ENCODE measurements around the gene FBLN2. TPM values are rescaled to one million over a fixed set of nuclear protein-coding genes. Genes with fewer than 3 reads are reported as not detected.

The FBLN2 gene
- total and polyA plus RNA-seq, 10 of the 15 experiments (the other 5 are each of a cell fraction or from before 2014, with no cell fraction given), result 0.03 to 0.41 (median 0.12) TPM; not detected in 2

DNA sequence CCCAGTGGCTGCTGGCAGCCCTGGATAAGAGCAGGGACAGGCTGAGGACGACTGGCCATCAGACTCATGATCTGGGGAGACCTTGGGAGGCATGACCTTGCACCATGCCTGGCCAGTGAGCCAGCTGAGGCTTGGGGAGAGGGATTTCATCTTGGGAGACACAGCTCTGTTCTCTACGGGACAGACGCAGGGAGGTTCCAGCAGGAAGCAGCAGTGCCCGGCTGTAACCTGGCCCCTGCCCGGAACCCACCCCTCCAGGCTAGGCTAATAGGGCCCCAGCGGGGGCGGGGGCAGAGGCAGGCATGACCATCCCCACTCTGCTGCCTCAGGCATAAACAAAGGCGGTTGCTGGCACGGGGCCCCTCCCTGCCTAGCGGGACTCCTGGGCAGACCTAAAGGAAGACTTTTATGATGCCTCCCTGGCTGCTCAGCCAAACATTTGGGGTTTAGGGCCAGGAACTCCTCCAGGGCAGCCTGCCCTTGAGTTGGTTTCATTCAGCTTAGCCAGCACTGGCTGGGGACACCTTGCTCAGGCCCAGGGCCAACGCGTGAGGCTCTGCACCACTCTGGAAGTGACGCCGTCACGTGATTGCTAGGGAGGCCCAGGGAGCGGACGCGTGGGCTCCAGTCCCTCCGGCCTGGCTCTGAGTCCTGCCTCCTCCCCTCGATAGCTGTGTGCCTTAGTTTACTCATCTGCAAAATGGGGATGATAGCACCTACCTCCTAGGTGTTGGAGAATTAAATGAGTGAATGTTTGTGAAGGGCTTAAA lies 41.2 kb upstream of the FBLN2 start:
- H3K9me3 ChIP-seq (replicated peaks; ENCODE audit: control insufficient read depth, insufficient read depth, low read length), result no peaks in the 10 kb centered on the region
- WGBS (ENCODE audit: insufficient coverage, insufficient replicate concordance, low lambda C conversion rate, missing lambda C conversion rate), result 47% methylated on average over 20 of the region's 20 CpGs
- peaks cover 2% of the 10 kb centered on the region; the same call in 1 of the 2 replicates for H3K4me1 ChIP-seq (ENCODE audit: control insufficient read depth, insufficient read depth, low read length)
- H3K4me2 ChIP-seq (ENCODE audit: control insufficient read depth, insufficient read depth), result no peak overlapping the region
- ChIA-PET CTCF (interaction anchor here (1.5 kb wide), 1 partner anchor 140 kb away, joined by 5 read pairs; no protein-coding TSS in a partner anchor), POLR2A (no interaction called here), RAD21 (ENCODE audit: unreplicated experiment) (no interaction called here), SMC1A (ENCODE audit: uncharacterized antibody, unreplicated experiment) (no interaction called here)
- no peaks in the 10 kb centered on the region for H4K20me1 ChIP-seq (ENCODE audit: control insufficient read depth, insufficient read depth)
- H3K4me3 ChIP-seq, result no peak overlapping the region
- H3K27ac ChIP-seq (ENCODE audit: control insufficient read depth, insufficient read depth), result no peak overlapping the region
- no peak overlapping the region for H2AFZ ChIP-seq (ENCODE audit: control insufficient read depth, low read depth, low read length)
- FAIRE-seq, result no peak
- no peak for ATAC-seq
- intact Hi-C loops (cut with micrococcal nuclease; ENCODE audit: unreplicated experiment) (no loop called here), in situ Hi-C loops (cut with MboI) (no loop called here)
- no peaks in the 10 kb centered on the region for H3K36me3 ChIP-seq (ENCODE audit: control insufficient read depth in 2 of 2, insufficient read depth in 2 of 2, low read length in 1 of 2)
- H3K79me2 ChIP-seq (ENCODE audit: control insufficient read depth, insufficient read depth, low read length), result no peaks in the 10 kb centered on the region
- no peak overlapping the region for H3K9ac ChIP-seq (ENCODE audit: control insufficient read depth, insufficient read depth, low read length)
- no peak for DNase-seq (ENCODE audit: low read depth, low spot score)
- BruUV-seq (replicated peaks), result no TSS peak
- no peaks in the 10 kb centered on the region for H3K27me3 ChIP-seq (replicated peaks in 1 of 2; ENCODE audit: control insufficient read depth in 2 of 2, insufficient read depth in 2 of 2, low read length in 1 of 2)
- TF ChIP-seq EED (IDR thresholded peaks at IDR 0.05; ENCODE audit: low read depth) (no peak), FOXM1 (IDR thresholded peaks at IDR 0.05; ENCODE audit: low read depth, low read length) (no peak), ZNF24 (IDR thresholded peaks at IDR 0.05) (no peak), YY1 (IDR thresholded peaks at IDR 0.05; ENCODE audit: low read depth, low read length) (no peak), RB1 (IDR thresholded peaks at IDR 0.05; ENCODE audit: borderline replicate concordance) (no peak), KDM1A (IDR thresholded peaks at IDR 0.05; ENCODE audit: borderline replicate concordance) (no peak), ZNF622 (IDR thresholded peaks at IDR 0.05) (no peak), BHLHE40 (IDR thresholded peaks at IDR 0.05; ENCODE audit: borderline replicate concordance in 1 of 2, low read depth in 2 of 2, low read length in 1 of 2) (no peak), EP300 (IDR thresholded peaks at IDR 0.05; ENCODE audit: borderline replicate concordance in 1 of 2, control insufficient read depth in 1 of 2, low read depth in 2 of 2, low read length in 2 of 2) (no peak), CREB1 (IDR thresholded peaks at IDR 0.05; ENCODE audit: low read depth) (no peak), SIX5 (IDR thresholded peaks at IDR 0.05; ENCODE audit: low read depth, low read length, severe bottlenecking) (no peak), TCF7 (IDR thresholded peaks at IDR 0.05; ENCODE audit: borderline replicate concordance) (no peak), ETV6 (conservative IDR thresholded peaks at IDR 0.05 in 1 of 2, IDR thresholded peaks at IDR 0.05 in 1 of 2; ENCODE audit: borderline replicate concordance in 1 of 2, low read depth in 1 of 2) (no peak)
- TF ChIP-seq, protein P1, sequence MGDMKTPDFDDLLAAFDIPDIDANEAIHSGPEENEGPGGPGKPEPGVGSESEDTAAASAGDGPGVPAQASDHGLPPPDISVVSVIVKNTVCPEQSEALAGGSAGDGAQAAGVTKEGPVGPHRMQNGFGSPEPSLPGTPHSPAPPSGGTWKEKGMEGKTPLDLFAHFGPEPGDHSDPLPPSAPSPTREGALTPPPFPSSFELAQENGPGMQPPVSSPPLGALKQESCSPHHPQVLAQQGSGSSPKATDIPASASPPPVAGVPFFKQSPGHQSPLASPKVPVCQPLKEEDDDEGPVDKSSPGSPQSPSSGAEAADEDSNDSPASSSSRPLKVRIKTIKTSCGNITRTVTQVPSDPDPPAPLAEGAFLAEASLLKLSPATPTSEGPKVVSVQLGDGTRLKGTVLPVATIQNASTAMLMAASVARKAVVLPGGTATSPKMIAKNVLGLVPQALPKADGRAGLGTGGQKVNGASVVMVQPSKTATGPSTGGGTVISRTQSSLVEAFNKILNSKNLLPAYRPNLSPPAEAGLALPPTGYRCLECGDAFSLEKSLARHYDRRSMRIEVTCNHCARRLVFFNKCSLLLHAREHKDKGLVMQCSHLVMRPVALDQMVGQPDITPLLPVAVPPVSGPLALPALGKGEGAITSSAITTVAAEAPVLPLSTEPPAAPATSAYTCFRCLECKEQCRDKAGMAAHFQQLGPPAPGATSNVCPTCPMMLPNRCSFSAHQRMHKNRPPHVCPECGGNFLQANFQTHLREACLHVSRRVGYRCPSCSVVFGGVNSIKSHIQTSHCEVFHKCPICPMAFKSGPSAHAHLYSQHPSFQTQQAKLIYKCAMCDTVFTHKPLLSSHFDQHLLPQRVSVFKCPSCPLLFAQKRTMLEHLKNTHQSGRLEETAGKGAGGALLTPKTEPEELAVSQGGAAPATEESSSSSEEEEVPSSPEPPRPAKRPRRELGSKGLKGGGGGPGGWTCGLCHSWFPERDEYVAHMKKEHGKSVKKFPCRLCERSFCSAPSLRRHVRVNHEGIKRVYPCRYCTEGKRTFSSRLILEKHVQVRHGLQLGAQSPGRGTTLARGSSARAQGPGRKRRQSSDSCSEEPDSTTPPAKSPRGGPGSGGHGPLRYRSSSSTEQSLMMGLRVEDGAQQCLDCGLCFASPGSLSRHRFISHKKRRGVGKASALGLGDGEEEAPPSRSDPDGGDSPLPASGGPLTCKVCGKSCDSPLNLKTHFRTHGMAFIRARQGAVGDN (IDR thresholded peaks at IDR 0.05), result no peak
- TF ChIP-seq, protein P2, sequence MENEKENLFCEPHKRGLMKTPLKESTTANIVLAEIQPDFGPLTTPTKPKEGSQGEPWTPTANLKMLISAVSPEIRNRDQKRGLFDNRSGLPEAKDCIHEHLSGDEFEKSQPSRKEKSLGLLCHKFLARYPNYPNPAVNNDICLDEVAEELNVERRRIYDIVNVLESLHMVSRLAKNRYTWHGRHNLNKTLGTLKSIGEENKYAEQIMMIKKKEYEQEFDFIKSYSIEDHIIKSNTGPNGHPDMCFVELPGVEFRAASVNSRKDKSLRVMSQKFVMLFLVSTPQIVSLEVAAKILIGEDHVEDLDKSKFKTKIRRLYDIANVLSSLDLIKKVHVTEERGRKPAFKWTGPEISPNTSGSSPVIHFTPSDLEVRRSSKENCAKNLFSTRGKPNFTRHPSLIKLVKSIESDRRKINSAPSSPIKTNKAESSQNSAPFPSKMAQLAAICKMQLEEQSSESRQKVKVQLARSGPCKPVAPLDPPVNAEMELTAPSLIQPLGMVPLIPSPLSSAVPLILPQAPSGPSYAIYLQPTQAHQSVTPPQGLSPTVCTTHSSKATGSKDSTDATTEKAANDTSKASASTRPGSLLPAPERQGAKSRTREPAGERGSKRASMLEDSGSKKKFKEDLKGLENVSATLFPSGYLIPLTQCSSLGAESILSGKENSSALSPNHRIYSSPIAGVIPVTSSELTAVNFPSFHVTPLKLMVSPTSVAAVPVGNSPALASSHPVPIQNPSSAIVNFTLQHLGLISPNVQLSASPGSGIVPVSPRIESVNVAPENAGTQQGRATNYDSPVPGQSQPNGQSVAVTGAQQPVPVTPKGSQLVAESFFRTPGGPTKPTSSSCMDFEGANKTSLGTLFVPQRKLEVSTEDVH (IDR thresholded peaks at IDR 0.05; ENCODE audit: low read depth, partially characterized antibody), result no peak

Data from GM12878 (cell line).